Adrenal gland (tissue), 12 donors: ENCODE data around the gene IFT81. TPM values are rescaled to one million over a fixed set of nuclear protein-coding genes. Genes with fewer than 3 reads are reported as not detected.

Experiments used
- DNase-seq, 7 donors: peaks; one replicate each; pipeline ENCODE4 v3.0.0-alpha.2; 2019 to 2020
- H3K27ac ChIP-seq, 5 donors: fragments of 200-600 bp; sonication (generic) in 4 of 5; 1 replicate in 3 of 5; 2 replicates in 2 of 5; pipeline versions ENCODE4 v1.5.1 to v1.8.0; 2016 to 2020; ENCODE audit warnings: mild to moderate bottlenecking in 1 of 5
- H3K27me3 ChIP-seq: fragments of 200-600 bp; 2 replicates; pipeline ENCODE4 v1.8.0; 2021
- H3K36me3 ChIP-seq, 2 donors: fragments of 200-600 bp; replicated peaks in 1 of 2; 1 replicate in 1 of 2; 2 replicates in 1 of 2; pipeline versions ENCODE4 v1.5.1 to v1.8.0; 2018 to 2022
- H3K4me1 ChIP-seq, 2 donors: fragments of 200-600 bp; replicated peaks in 1 of 2; 1 replicate in 1 of 2; 2 replicates in 1 of 2; pipeline versions ENCODE4 v1.5.1 to v1.8.0; 2018 to 2021
- H3K4me3 ChIP-seq, 4 donors: fragments of 200-600 bp; sonication (generic) in 3 of 4; one replicate each; pipeline ENCODE4 v1.5.1; 2016 to 2018
- H3K9me3 ChIP-seq, 3 donors: fragments of 200-600 bp; sonication (generic) in 1 of 3; replicated peaks in 1 of 3; 1 replicate in 2 of 3; 2 replicates in 1 of 3; pipeline versions ENCODE4 v1.5.1 to v1.8.0; 2016 to 2021
- CTCF ChIP-seq, 6 experiments: fragments of 450-650 bp in 4 of 6; fragments of 200-600 bp in 2 of 6; sonication (generic) in 1 of 6; IDR thresholded peaks; 1 replicate in 5 of 6; 2 replicates in 1 of 6; pipeline versions ENCODE4 v1.5.1 to v1.8.0; 2016 to 2021; ENCODE audit warnings: antibody characterized with exemption in 6 of 6, mild to moderate bottlenecking in 2 of 6, moderate library complexity in 1 of 6
- POLR2A ChIP-seq, 2 donors: fragments of 450-650 bp; IDR thresholded peaks; one replicate each; pipeline ENCODE4 v1.6.1; 2017; ENCODE audit warnings: antibody characterized with exemption in 2 of 2, mild to moderate bottlenecking in 2 of 2, moderate library complexity in 1 of 2
- WGBS, 4 donors: extraction: QIAGEN DNeasy Blood & Tissue Kit in 2 of 4; methylation state at CpG; one replicate each; pipeline versions ENCODE4 v1.1.5 to v1.1.7; 2013 to 2017; 5-methylcytosine and 5-hydroxymethylcytosine counted together
- intact Hi-C, 2 donors: fragments of 100-400 bp; cut with DNase I; formaldehyde crosslinking; loops; one replicate each; pipeline versions ENCODE4 v1.14.1 to v1.15.0; 2022 to 2023
- polyA plus RNA-seq, 3 donors: library from polyadenylated mRNA; stranded (reverse); fragments of 200-250 nt in 2 of 3; fragments of 350-450 nt in 1 of 3; fragmentation: Illumina TruSeq in 1 of 3; extraction: RNeasy Lipid Tissue Mini Kit (QIAGEN cat#74804) in 1 of 3; gene quantifications; one replicate each; pipeline ENCODE4 v1.2.3, GENCODE V29; 2013 to 2014
- total RNA-seq, 9 donors: library from RNA; depleted of rRNA in 4 of 9; stranded (reverse); fragments of >200 nt in 4 of 9; fragments of 120-200 nt in 1 of 9; fragmentation: NEBNext Ultra II Directional in 1 of 9; extraction: Animal tissue kit (Norgen Biotek cat#: 25700) in 1 of 9; gene quantifications; one replicate each; pipeline versions ENCODE4 v1.1.0 to v1.2.4, GENCODE V29; 2013 to 2023
- donor health status: healthy with polysubstance abuse.
- donor health status: Bipolar disorder and iron deficiency.
- donor health status: DM: yes; HTN: yes; CAD: no.
- donor health status: DM: no; HTN: no; CAD: no.
- donor health status: DM: no; HTN: no; CAD: no.
- donor health status: DM: yes; HTN: yes; CAD: no.

The IFT81 gene
- total and polyA plus RNA-seq, 12 donors: 4.0 to 19.2 (median 10.5) TPM

- intact Hi-C loops: loop anchor here in 1 of 2 donors (10.0 kb wide), 1 partner anchor 119 kb away; no protein-coding TSS in a partner anchor
- Histone ChIP-seq H3K4me3 (no peak overlapping the region), H3K4me1 (peaks cover 30 to 41% of the 10 kb centered on the region in 2 donors), H3K9me3 (no peaks in the 10 kb centered on the region), H3K36me3 (no peaks in the 10 kb centered on the region), H3K27ac (peak overlapping the region in 1 of 5 donors; percentile 25), H3K27me3 (no peaks in the 10 kb centered on the region)
- WGBS, 4 donors: 68 to 72% (median 70%) methylated on average over 2 of the region's 2 CpGs
- TF ChIP-seq POLR2A (IDR thresholded peaks at IDR 0.05): no peak
- TF ChIP-seq CTCF (IDR thresholded peaks at IDR 0.05): no peak
- no peak for DNase-seq
Measured at GRCh38 chr12:110105986-110106385, 18.2 kb upstream of the IFT81 start.

GRCh38 chr12:110107369-110108281 lies 16.5 kb upstream of the IFT81 start:
- H3K9me3 ChIP-seq: no peaks in the 10 kb centered on the region
- no peaks in the 10 kb centered on the region for H3K36me3 ChIP-seq
- peak; percentile 75 to 92 (median 82) for DNase-seq
- H3K27ac ChIP-seq: peak overlapping the region; percentile 59 to 97 (median 90)
- peaks cover 30 to 41% of the 10 kb centered on the region in 2 donors for H3K4me1 ChIP-seq
- intact Hi-C loops: loop anchor here in 1 of 2 donors (10.0 kb wide), 1 partner anchor 117 kb away; no protein-coding TSS in a partner anchor
- no peaks in the 10 kb centered on the region for H3K27me3 ChIP-seq
- no peak overlapping the region for H3K4me3 ChIP-seq
- WGBS, 4 donors: 37 to 48% (median 45%) methylated on average over 14 of the region's 14 CpGs
- TF ChIP-seq CTCF (IDR thresholded peaks at IDR 0.05) (no peak), POLR2A (IDR thresholded peaks at IDR 0.05) (peak in 1 of 2 donors; percentile 41)

GRCh38 chr12:110108309-110109036 lies 15.7 kb upstream of the IFT81 start:
- peaks cover 30 to 41% of the 10 kb centered on the region in 2 donors for H3K4me1 ChIP-seq
- intact Hi-C loops: loop anchor here in 1 of 2 donors (10.0 kb wide), 1 partner anchor 116 kb away; no protein-coding TSS in a partner anchor
- TF ChIP-seq POLR2A (IDR thresholded peaks at IDR 0.05): no peak
- TF ChIP-seq CTCF (IDR thresholded peaks at IDR 0.05): no peak
- no peak overlapping the region for H3K4me3 ChIP-seq
- peak overlapping the region; percentile 59 to 97 (median 90) for H3K27ac ChIP-seq
- H3K27me3 ChIP-seq: no peaks in the 10 kb centered on the region
- 58 to 68% (median 61%) methylated on average over 8 of the region's 8 CpGs for WGBS, 4 donors
- H3K9me3 ChIP-seq: no peaks in the 10 kb centered on the region
- H3K36me3 ChIP-seq: no peaks in the 10 kb centered on the region
- no peak for DNase-seq
